Ishikawa (cell line): Measurements from ENCODE around the gene RNU7-1.

Experiments
- CEBPB ChIP-seq: IDR thresholded peaks from 2 replicates; pipeline ENCODE4 v1.6.1; 2012
- CREB1 ChIP-seq: IDR thresholded peaks from 2 replicates; pipeline ENCODE4 v1.6.1; 2012; ENCODE audit warnings: low read depth
- RAD21 ChIP-seq: IDR thresholded peaks from 2 replicates; pipeline ENCODE4 v1.6.1; 2012; ENCODE audit warnings: low read depth
- TAF1 ChIP-seq: IDR thresholded peaks from 2 replicates; pipeline ENCODE4 v1.6.1; 2012; ENCODE audit warnings: low read depth, mild to moderate bottlenecking
- TCF12 ChIP-seq: IDR thresholded peaks from 2 replicates; pipeline ENCODE4 v1.6.1; 2012; ENCODE audit warnings: low read depth
- ZBTB7A ChIP-seq: IDR thresholded peaks from 2 replicates; pipeline ENCODE4 v1.6.1; 2012; ENCODE audit warnings: low read depth
- TF ChIP-seq, protein P1 (sequence below): IDR thresholded peaks from 2 replicates; pipeline ENCODE4 v1.6.1; 2012
- TF ChIP-seq, protein P2 (sequence below): IDR thresholded peaks from 2 replicates; pipeline ENCODE4 v1.6.1; 2012
- TF ChIP-seq, protein P3 (sequence below): IDR thresholded peaks from 2 replicates; pipeline ENCODE4 v1.6.1; 2012; ENCODE audit warnings: low read depth, mild to moderate bottlenecking

DNA sequence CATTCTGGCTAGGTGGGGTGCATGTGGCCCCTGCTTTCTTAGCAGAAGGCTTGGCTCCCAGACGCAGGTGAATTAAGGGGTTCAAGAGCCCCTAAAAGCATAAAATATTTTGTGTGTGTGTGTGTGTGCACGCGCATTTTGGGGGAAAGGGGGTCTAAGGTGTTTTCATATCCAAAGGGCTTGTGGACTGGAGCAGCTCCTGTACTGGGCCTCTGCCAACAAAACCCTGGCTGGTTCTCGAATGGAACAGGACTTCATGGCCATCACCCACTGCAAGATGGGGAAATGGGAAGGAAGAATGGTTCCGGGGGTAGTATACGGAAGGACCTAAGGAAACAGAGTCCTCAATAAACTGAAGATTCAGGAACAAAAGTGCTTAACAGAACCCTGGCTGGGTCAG lies 19.8 kb upstream of the RNU7-1 start:
- no peak for TF ChIP-seq TAF1
- TF ChIP-seq ZBTB7A = no peak
- TF ChIP-seq, protein P1, sequence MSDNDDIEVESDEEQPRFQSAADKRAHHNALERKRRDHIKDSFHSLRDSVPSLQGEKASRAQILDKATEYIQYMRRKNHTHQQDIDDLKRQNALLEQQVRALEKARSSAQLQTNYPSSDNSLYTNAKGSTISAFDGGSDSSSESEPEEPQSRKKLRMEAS = no peak
- no peak for TF ChIP-seq RAD21
- TF ChIP-seq, protein P2, sequence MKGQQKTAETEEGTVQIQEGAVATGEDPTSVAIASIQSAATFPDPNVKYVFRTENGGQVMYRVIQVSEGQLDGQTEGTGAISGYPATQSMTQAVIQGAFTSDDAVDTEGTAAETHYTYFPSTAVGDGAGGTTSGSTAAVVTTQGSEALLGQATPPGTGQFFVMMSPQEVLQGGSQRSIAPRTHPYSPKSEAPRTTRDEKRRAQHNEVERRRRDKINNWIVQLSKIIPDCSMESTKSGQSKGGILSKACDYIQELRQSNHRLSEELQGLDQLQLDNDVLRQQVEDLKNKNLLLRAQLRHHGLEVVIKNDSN = no peak
- TF ChIP-seq TCF12 = no peak
- TF ChIP-seq CEBPB = no peak
- TF ChIP-seq CREB1 = no peak
- TF ChIP-seq, protein P3, sequence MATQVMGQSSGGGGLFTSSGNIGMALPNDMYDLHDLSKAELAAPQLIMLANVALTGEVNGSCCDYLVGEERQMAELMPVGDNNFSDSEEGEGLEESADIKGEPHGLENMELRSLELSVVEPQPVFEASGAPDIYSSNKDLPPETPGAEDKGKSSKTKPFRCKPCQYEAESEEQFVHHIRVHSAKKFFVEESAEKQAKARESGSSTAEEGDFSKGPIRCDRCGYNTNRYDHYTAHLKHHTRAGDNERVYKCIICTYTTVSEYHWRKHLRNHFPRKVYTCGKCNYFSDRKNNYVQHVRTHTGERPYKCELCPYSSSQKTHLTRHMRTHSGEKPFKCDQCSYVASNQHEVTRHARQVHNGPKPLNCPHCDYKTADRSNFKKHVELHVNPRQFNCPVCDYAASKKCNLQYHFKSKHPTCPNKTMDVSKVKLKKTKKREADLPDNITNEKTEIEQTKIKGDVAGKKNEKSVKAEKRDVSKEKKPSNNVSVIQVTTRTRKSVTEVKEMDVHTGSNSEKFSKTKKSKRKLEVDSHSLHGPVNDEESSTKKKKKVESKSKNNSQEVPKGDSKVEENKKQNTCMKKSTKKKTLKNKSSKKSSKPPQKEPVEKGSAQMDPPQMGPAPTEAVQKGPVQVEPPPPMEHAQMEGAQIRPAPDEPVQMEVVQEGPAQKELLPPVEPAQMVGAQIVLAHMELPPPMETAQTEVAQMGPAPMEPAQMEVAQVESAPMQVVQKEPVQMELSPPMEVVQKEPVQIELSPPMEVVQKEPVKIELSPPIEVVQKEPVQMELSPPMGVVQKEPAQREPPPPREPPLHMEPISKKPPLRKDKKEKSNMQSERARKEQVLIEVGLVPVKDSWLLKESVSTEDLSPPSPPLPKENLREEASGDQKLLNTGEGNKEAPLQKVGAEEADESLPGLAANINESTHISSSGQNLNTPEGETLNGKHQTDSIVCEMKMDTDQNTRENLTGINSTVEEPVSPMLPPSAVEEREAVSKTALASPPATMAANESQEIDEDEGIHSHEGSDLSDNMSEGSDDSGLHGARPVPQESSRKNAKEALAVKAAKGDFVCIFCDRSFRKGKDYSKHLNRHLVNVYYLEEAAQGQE = no peak
